Spleen (tissue), 11 donors: ENCODE measurements around the gene STON2. TPM values are rescaled to one million over a fixed set of nuclear protein-coding genes. Genes with fewer than 3 reads are reported as not detected.
A peak's percentile ranks its signal among the peaks of the same experiment; 100 is the strongest.
"Not testable (repeated sequence)": the region's sequence is repeated elsewhere in the genome, so short reads cannot be mapped to it uniquely, and the experiment has no call there.

Source experiments
- DNase-seq: peaks from one replicate; pipeline ENCODE4 v3.0.0-alpha.2; 2020
- H3K27ac ChIP-seq, 8 donors: fragments of 200-600 bp; sonication (generic) in 7 of 8; 1 replicate in 4 of 8; 2 replicates in 4 of 8; pipeline versions ENCODE4 v1.5.0 to v1.8.0; 2016 to 2021; ENCODE audit warnings: inconsistent platforms in 4 of 8, mild to moderate bottlenecking in 4 of 8, moderate library complexity in 1 of 8
- H3K27me3 ChIP-seq, 7 donors: fragments of 200-600 bp; sonication (generic) in 6 of 7; replicated peaks in 1 of 7; 1 replicate in 4 of 7; 2 replicates in 3 of 7; pipeline versions ENCODE4 v1.5.0 to v1.8.0; 2016 to 2021; ENCODE audit warnings: inconsistent platforms in 3 of 7, mild to moderate bottlenecking in 1 of 7
- H3K36me3 ChIP-seq, 6 donors: fragments of 200-600 bp; sonication (generic) in 5 of 6; 1 replicate in 4 of 6; 2 replicates in 2 of 6; pipeline versions ENCODE4 v1.5.0 to v1.8.0; 2016 to 2021; ENCODE audit warnings: inconsistent platforms in 2 of 6
- H3K4me1 ChIP-seq, 6 donors: fragments of 200-600 bp; sonication (generic) in 5 of 6; 1 replicate in 3 of 6; 2 replicates in 3 of 6; pipeline versions ENCODE4 v1.5.0 to v1.8.0; 2016 to 2021; ENCODE audit warnings: inconsistent platforms in 3 of 6
- H3K4me3 ChIP-seq, 8 donors: fragments of 200-600 bp; sonication (generic) in 7 of 8; 1 replicate in 4 of 8; 2 replicates in 4 of 8; pipeline versions ENCODE4 v1.5.0 to v1.8.0; 2016 to 2021; ENCODE audit warnings: inconsistent platforms in 4 of 8, mild to moderate bottlenecking in 4 of 8, moderate library complexity in 2 of 8
- H3K9me3 ChIP-seq, 8 donors: fragments of 200-600 bp; sonication (generic) in 7 of 8; 1 replicate in 4 of 8; 2 replicates in 4 of 8; pipeline versions ENCODE4 v1.5.0 to v1.8.0; 2016 to 2021; ENCODE audit warnings: inconsistent platforms in 4 of 8
- CTCF ChIP-seq, 11 experiments: fragments of 200-600 bp in 7 of 11; fragments of 450-650 bp in 4 of 11; sonication (generic) in 4 of 11; IDR thresholded peaks in 8 of 11; conservative IDR thresholded peaks in 3 of 11; 1 replicate in 7 of 11; 2 replicates in 4 of 11; pipeline versions ENCODE4 v1.4.0 to v1.8.0; 2016 to 2021; ENCODE audit warnings: antibody characterized with exemption in 11 of 11, inconsistent platforms in 4 of 11, mild to moderate bottlenecking in 1 of 11
- POLR2A ChIP-seq, 3 donors: fragments of 450-650 bp; IDR thresholded peaks; one replicate each; pipeline ENCODE4 v1.5.1; 2017; ENCODE audit warnings: antibody characterized with exemption in 3 of 3, mild to moderate bottlenecking in 1 of 3
- POLR2AphosphoS5 ChIP-seq, 3 donors: sonication (generic); formaldehyde crosslinking; IDR thresholded peaks; one replicate each; pipeline ENCODE4 v1.5.1; 2017; ENCODE audit warnings: antibody characterized with exemption in 3 of 3
- WGBS, 5 donors: extraction: QIAGEN DNeasy Blood & Tissue Kit in 3 of 5; methylation state at CpG; one replicate each; pipeline versions ENCODE4 v1.1.5 to v1.1.7; 2013 to 2018; 5-methylcytosine and 5-hydroxymethylcytosine counted together
- intact Hi-C: fragments of 100-400 bp; cut with DNase I; formaldehyde crosslinking; loops from one replicate; pipeline ENCODE4 v1.15.0; 2023; ENCODE audit warnings: low total_unique reads
- polyA plus RNA-seq, 3 donors: library from polyadenylated mRNA; stranded (reverse); fragments of 200-250 nt; gene quantifications; one replicate each; pipeline ENCODE4 v1.2.1, GENCODE V29; 2013
- total RNA-seq, 7 donors: library from RNA; depleted of rRNA in 3 of 7; stranded (reverse); fragments of >200 nt in 3 of 7; fragmentation: NEBNext Ultra II Directional in 4 of 7; extraction: Animal tissue kit (Norgen Biotek cat#: 25700) in 4 of 7; gene quantifications; one replicate each; pipeline versions ENCODE4 v1.1.0 to v1.2.1, GENCODE V29; 2016 to 2021
- donor health status: healthy with polysubstance abuse.
- donor health status: DM: no; HTN: no; CAD: no; lungs with moderate emphysema.
- donor health status: DM: no; HTN: no; CAD: no.
- donor health status: Bipolar disorder and iron deficiency.
- donor health status: healthy.
- donor health status: DM: no; HTN: no; CAD: no.
- donor health status: DM: yes; HTN: yes; CAD: no.

The STON2 gene
- total and polyA plus RNA-seq, 10 donors = 3.5 to 236 (median 167) TPM

GRCh38 chr14:81384900-81385299 is 15.2 kb downstream of the STON2 start:
- intact Hi-C loops = no loop called here
- 26 to 71% (median 42%) methylated on average over 1 of the region's 1 CpG for WGBS, 5 donors

GRCh38 chr14:81382517-81383225 is 17.5 kb downstream of the STON2 start:
- Histone ChIP-seq H3K4me1 (peaks cover 0 to 18% (median 3%) of the 10 kb centered on the region in 6 donors), H3K36me3 (no peaks in the 10 kb centered on the region), H3K9me3 (no peaks in the 10 kb centered on the region), H3K4me3 (no peak overlapping the region), H3K27me3 (no peaks in the 10 kb centered on the region), H3K27ac (peak overlapping the region in 1 of 8 donors; percentile 34)
- TF ChIP-seq POLR2AphosphoS5 (IDR thresholded peaks at IDR 0.05) = no peak
- no peak for TF ChIP-seq CTCF (IDR thresholded peaks at IDR 0.05 in 8 of 11, conservative IDR thresholded peaks at IDR 0.05 in 3 of 11)
- no peak for TF ChIP-seq POLR2A (IDR thresholded peaks at IDR 0.05)
- intact Hi-C loops = no loop called here
- DNase-seq = no peak
- WGBS, 5 donors = 86 to 97% (median 89%) methylated on average over 8 of the region's 8 CpGs

More at GRCh38 chr14:81384900-81385299, 15.2 kb downstream of the STON2 start:
- Histone ChIP-seq H3K9me3 (no peaks in the 10 kb centered on the region), H3K36me3 (no peaks in the 10 kb centered on the region), H3K4me3 (no peak overlapping the region), H3K4me1 (peaks cover 0 to 28% (median 13%) of the 10 kb centered on the region in 6 donors), H3K27me3 (no peaks in the 10 kb centered on the region), H3K27ac (peak overlapping the region in 1 of 8 donors; percentile 72)
- DNase-seq = no peak
- no peak for TF ChIP-seq POLR2AphosphoS5 (IDR thresholded peaks at IDR 0.05)
- no peak for TF ChIP-seq CTCF (IDR thresholded peaks at IDR 0.05 in 8 of 11, conservative IDR thresholded peaks at IDR 0.05 in 3 of 11)
- TF ChIP-seq POLR2A (IDR thresholded peaks at IDR 0.05) = no peak

GRCh38 chr14:81380009-81380408 is 20.1 kb downstream of the STON2 start:
- H3K27ac ChIP-seq, H3K27me3 ChIP-seq, H3K4me3 ChIP-seq, H3K9me3 ChIP-seq, H3K36me3 ChIP-seq, DNase-seq, intact Hi-C loops, H3K4me1 ChIP-seq: not testable (repeated sequence)
- WGBS, 5 donors = 68 to 92% (median 72%) methylated on average over 2 of the region's 2 CpGs

GRCh38 chr14:81371802-81372201 is 28.3 kb downstream of the STON2 start:
- DNase-seq = no peak
- TF ChIP-seq POLR2A (IDR thresholded peaks at IDR 0.05) = no peak
- no peak for TF ChIP-seq CTCF (IDR thresholded peaks at IDR 0.05 in 8 of 11, conservative IDR thresholded peaks at IDR 0.05 in 3 of 11)
- TF ChIP-seq POLR2AphosphoS5 (IDR thresholded peaks at IDR 0.05) = no peak

More at GRCh38 chr14:81371802-81372201, 28.3 kb downstream of the STON2 start:
- H3K4me3 ChIP-seq = no peak overlapping the region
- intact Hi-C loops = loop anchor here (10.0 kb wide), 1 partner anchor 47 kb away; no protein-coding TSS in a partner anchor
- H3K27me3 ChIP-seq = peaks cover 0 to 9% (median 0%) of the 10 kb centered on the region in 7 donors
- H3K27ac ChIP-seq = no peak overlapping the region
- H3K9me3 ChIP-seq = no peaks in the 10 kb centered on the region
- H3K4me1 ChIP-seq = peaks cover 0 to 6% (median 0%) of the 10 kb centered on the region in 6 donors
- peaks cover 0 to 30% (median 0%) of the 10 kb centered on the region in 6 donors for H3K36me3 ChIP-seq
- WGBS, 5 donors = 79 to 100% (median 86%) methylated on average over 1 of the region's 1 CpG
